Measurements from ENCODE around the gene RPS25. TPM values are rescaled to one million over a fixed set of nuclear protein-coding genes. Genes with fewer than 3 reads are reported as not detected.

Gene RPS25
- total RNA-seq, 2 experiments from 2014 or later: 1,901 to 1,911 TPM

DNA sequence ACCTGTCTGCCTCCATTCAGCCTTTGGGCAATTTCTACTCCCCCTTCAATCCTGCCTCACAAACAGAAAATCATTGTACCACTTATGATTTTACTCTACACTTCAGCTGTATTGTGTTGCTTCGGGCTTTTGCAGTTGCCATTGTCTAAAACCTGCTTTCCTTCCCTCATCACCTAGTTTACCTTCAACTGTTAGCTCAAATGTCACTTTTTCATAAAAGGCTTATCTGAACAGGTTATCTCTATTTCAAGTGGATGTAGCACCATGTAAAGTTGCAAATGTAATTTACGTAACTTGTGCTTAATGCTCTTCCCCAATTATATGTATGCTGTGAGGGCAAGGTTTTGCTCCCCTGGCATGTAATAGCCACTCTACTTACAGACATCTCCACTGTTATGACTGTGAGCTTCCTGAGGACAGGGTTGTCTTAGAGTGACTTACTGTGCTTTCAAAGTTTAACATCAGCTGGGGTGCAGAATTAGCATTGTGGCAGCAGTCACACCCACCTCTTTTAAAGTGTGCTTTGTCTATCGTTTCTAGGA is 5.4 kb downstream of the RPS25 start:
- no peak for ATAC-seq
- Mint-ChIP-seq H3K4me3 (no peak overlapping the region), H3K27me3 (no peaks in the 10 kb centered on the region), H3K27ac (peak overlapping the region; percentile 72), H3K36me3 (ENCODE audit: low read depth) (peaks cover 57% of the 10 kb centered on the region), H3K9me3 (peaks cover 1% of the 10 kb centered on the region), H3K4me1 (ENCODE audit: low read depth) (peaks cover 31% of the 10 kb centered on the region)
- no peak for DNase-seq
- ChIA-PET POLR2A (interaction anchor here (0.8 to 8.6 kb wide), 5 partner anchors 10 to 320 kb away, joined by 3 to 106 read pairs (median 4); partner anchors contain the start of genes CENATAC and SLC37A4), CTCF (interaction anchor here (0.8 to 0.9 kb wide), 2 partner anchors 83 to 100 kb away, joined by 3 read pairs; no protein-coding TSS in a partner anchor)
- intact Hi-C loops (cut with micrococcal nuclease): no loop called here
- TF ChIP-seq, protein P1, sequence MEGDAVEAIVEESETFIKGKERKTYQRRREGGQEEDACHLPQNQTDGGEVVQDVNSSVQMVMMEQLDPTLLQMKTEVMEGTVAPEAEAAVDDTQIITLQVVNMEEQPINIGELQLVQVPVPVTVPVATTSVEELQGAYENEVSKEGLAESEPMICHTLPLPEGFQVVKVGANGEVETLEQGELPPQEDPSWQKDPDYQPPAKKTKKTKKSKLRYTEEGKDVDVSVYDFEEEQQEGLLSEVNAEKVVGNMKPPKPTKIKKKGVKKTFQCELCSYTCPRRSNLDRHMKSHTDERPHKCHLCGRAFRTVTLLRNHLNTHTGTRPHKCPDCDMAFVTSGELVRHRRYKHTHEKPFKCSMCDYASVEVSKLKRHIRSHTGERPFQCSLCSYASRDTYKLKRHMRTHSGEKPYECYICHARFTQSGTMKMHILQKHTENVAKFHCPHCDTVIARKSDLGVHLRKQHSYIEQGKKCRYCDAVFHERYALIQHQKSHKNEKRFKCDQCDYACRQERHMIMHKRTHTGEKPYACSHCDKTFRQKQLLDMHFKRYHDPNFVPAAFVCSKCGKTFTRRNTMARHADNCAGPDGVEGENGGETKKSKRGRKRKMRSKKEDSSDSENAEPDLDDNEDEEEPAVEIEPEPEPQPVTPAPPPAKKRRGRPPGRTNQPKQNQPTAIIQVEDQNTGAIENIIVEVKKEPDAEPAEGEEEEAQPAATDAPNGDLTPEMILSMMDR (IDR thresholded peaks at IDR 0.05): no peak

DNA sequence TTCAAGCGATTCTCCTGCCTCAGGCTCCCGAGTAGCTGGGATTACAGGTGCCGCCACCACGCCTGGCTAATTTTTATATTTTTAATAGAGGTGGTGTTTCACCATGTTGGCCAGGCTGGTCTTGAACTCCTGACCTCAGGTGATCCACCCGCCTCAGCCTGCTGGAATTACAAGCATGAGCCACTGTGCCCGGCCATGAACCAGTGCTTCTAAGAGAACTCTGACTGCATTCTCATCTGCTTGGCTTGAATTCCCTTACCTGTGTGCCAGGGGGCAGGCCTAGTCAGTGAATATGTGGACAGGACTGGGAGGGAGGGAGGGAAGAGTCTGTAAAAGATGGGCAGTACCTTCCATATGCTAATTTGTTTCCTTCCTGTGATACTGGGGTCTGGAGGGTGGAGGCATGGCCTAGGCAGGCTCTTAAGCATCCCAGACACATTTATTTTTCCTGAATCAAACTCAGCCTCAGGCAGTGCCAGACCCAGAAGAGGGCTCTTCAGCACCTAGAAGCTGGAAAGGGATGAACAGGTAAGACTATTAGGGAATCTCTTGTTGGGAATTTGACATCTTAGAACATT is 6.6 kb downstream of the RPS25 start:
- TF ChIP-seq, protein P1 (IDR thresholded peaks at IDR 0.05): no peak
- peak overlapping the region; percentile 72 for H3K27ac Mint-ChIP-seq
- H3K9me3 Mint-ChIP-seq: peaks cover 1% of the 10 kb centered on the region
- intact Hi-C loops (cut with micrococcal nuclease): no loop called here
- H3K27me3 Mint-ChIP-seq: no peaks in the 10 kb centered on the region
- no peak for DNase-seq
- ChIA-PET POLR2A (interaction anchor here (1.6 kb wide), 1 partner anchor 8 kb away, joined by 6 read pairs; no protein-coding TSS in a partner anchor), CTCF (no interaction called here)
- no peak overlapping the region for H3K4me3 Mint-ChIP-seq
- peaks cover 53% of the 10 kb centered on the region for H3K36me3 Mint-ChIP-seq (ENCODE audit: low read depth)
- ATAC-seq: no peak
- peaks cover 35% of the 10 kb centered on the region for H3K4me1 Mint-ChIP-seq (ENCODE audit: low read depth)

DNA sequence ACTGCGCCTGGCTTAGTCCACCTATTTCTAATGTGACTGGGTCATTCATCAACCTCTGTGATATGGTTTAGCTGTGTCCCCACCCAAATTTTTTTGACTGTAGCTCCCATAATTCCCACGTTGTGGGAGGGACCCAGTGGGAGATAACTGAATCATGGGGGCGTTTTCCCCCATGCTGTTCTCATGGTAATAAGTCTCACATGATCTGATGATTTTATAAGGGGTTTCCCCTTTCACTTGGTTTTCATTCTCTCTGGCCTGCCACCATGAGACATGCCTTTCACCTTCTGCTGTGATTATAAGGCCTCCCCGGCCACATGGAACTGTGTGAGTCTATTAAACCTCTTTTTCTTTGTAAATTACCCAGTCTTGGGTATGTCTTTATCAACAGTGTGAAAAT is 11.5 kb downstream of the RPS25 start:
- no peaks in the 10 kb centered on the region for H3K27me3 Mint-ChIP-seq
- POLR2A ChIA-PET: interaction anchor here (1.0 kb wide), 1 partner anchor 9 kb away, joined by 3 read pairs; no protein-coding TSS in a partner anchor
- no peak overlapping the region for H3K4me3 Mint-ChIP-seq
- CTCF ChIA-PET: interaction anchor here (0.7 kb wide), 1 partner anchor 315 kb away, joined by 3 read pairs; no protein-coding TSS in a partner anchor
- H3K9me3 Mint-ChIP-seq: no peaks in the 10 kb centered on the region
- H3K36me3 Mint-ChIP-seq (ENCODE audit: low read depth): peaks cover 25% of the 10 kb centered on the region
- intact Hi-C loops (cut with micrococcal nuclease): no loop called here
- TF ChIP-seq, protein P1 (IDR thresholded peaks at IDR 0.05): no peak
- DNase-seq: no peak
- peak; percentile 37 for ATAC-seq
- peaks cover 10% of the 10 kb centered on the region for H3K4me1 Mint-ChIP-seq (ENCODE audit: low read depth)
- H3K27ac Mint-ChIP-seq: peak overlapping the region; percentile 45

DNA sequence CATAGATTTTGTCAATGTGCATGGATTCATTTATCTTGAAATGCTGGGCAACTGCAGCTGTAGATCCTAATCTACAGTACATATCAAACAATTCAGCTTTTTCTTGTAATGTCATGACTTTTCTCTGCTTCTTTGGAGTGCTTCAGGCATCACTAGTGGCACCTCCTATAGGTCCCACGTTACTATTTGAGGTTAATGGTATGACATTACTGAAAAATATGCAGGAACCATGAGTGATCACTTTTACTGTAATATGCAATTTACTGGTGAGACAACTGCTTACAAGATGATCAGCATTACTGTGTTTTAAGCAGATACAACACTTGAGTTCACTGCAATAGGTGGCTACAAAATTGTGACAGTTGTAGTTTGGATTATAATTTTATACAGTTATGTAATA is 17.2 kb downstream of the RPS25 start:
- Mint-ChIP-seq H3K4me1 (ENCODE audit: low read depth) (peaks cover 31% of the 10 kb centered on the region), H3K4me3 (no peak overlapping the region), H3K27me3 (no peaks in the 10 kb centered on the region), H3K27ac (no peak overlapping the region), H3K36me3 (ENCODE audit: low read depth) (peaks cover 49% of the 10 kb centered on the region), H3K9me3 (no peaks in the 10 kb centered on the region)
- ATAC-seq (no peak), DNase-seq (no peak)
- intact Hi-C loops (cut with micrococcal nuclease): no loop called here
- TF ChIP-seq, protein P1 (IDR thresholded peaks at IDR 0.05): no peak
- POLR2A ChIA-PET: interaction anchor here (1.8 to 5.1 kb wide), 2 partner anchors 15 to 94 kb away, joined by 3 to 106 read pairs; partner anchors contain the start of genes RPS25 and TRAPPC4
- CTCF ChIA-PET: no interaction called here

DNA sequence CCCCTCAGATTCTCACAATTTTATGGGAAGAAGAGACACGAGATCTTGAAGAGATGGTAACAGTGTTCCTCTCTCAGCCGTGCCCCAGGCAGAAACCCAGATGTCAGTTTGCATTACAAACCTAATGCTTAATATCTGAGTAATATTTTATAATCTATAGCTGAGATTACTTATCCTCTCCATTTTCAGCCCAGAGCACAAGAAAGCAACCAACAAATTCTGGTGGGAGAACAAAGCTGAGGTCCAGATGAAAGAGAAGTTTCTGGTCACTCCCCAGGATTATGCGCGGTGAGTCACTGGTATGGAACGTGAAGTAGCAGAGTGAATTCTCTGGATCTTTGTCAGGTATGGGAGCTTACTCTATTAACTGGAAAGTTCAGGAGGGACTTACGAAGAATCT is 19.3 kb downstream of the RPS25 start:
- TF ChIP-seq, protein P1 (IDR thresholded peaks at IDR 0.05): no peak
- H3K36me3 Mint-ChIP-seq (ENCODE audit: low read depth): peaks cover 50% of the 10 kb centered on the region
- intact Hi-C loops (cut with micrococcal nuclease): no loop called here
- no peaks in the 10 kb centered on the region for H3K27me3 Mint-ChIP-seq
- ATAC-seq (no peak), DNase-seq (no peak)
- peaks cover 29% of the 10 kb centered on the region for H3K4me1 Mint-ChIP-seq (ENCODE audit: low read depth)
- H3K9me3 Mint-ChIP-seq: no peaks in the 10 kb centered on the region
- peak overlapping the region; percentile 99 for H3K27ac Mint-ChIP-seq
- ChIA-PET POLR2A (interaction anchor here (0.5 to 5.1 kb wide), 8 partner anchors 11 to 96 kb away, joined by 3 to 106 read pairs (median 8); partner anchors contain the start of genes HMBS, RPS25 and TRAPPC4), CTCF (interaction anchor here (1.7 kb wide), 1 partner anchor 18 kb away, joined by 3 read pairs; no protein-coding TSS in a partner anchor)
- H3K4me3 Mint-ChIP-seq: peak overlapping the region; percentile 97

Data from activated CD8-positive, alpha-beta T cell treated with anti-CD3 and anti-CD28 coated beads for 36 hours (primary cell).